GM21723 (cell line): ENCODE results near the gene LSM14B.
"Not testable (repeated sequence)": the region's sequence is repeated elsewhere in the genome, so short reads cannot be mapped to it uniquely, and the experiment has no call there.

Experiments
- ATAC-seq: cut with Tn5 transposase; IDR thresholded peaks from one replicate; pipeline ENCODE4 v1.9.1; 2021; ENCODE audit warnings: mild to moderate bottlenecking, moderate library complexity; ENCODE audit not compliant: unreplicated experiment

Gene LSM14B

DNA sequence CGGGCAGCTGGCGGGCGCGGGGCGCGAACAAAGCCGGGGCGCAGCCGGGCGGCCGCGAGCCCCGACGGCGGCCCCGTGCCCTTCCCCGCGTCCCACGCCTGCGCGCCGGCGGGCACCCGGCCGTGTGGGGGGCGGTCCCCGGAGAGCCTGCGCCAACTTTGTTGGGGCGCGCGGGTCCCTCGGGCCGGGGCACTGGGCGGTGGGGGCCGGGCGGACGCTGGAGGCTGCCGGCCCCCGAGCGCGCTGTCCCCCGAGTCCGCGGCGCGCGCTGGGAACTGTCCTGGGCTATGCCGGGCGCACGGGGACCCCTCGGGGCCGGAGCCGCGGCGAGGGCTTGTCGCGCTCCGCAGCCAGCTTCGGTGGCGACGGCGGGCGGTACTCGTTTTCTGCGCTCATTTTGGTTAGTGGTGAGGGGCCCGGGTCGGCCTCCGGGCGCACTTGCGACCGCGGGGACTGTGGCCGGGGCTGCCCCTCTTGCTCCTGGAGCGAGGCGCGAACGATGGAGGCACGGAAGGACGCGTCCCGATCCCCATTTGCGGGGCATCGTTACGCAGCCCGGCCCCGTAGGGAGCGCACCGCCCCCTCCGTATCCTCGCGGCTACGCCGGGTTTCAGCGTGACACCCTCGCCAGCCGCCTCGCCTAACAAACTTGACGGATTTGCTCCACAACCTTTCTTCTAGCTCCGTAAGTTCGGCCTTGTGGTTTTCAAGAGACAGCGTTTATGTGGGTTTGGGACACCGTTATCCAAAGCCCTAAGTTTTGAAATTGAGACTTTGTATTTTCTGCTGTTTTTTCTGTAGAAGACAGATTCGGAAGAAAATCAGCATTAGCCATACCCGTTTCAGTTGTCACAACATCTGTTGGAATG, 21.9 kb downstream of the LSM14B start:
- ATAC-seq, result peak; percentile 25

DNA sequence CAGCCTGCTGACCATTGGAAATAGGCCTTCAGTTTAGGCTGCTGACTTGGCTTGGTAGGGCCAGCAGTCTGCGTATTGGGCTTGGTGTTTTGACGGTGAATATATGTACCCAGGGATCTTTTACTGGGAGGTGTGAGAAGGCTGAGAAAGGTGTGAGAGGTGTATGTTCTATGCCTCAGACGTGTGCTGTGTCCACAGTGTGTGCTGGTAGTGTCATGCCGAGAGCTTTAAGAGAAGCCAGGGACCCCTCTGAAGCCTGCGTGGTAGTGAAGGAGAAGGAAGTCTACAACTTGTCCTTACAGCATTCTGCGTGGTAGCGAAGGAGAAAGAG, 23.4 kb downstream of the LSM14B start:
- no peak for ATAC-seq

DNA sequence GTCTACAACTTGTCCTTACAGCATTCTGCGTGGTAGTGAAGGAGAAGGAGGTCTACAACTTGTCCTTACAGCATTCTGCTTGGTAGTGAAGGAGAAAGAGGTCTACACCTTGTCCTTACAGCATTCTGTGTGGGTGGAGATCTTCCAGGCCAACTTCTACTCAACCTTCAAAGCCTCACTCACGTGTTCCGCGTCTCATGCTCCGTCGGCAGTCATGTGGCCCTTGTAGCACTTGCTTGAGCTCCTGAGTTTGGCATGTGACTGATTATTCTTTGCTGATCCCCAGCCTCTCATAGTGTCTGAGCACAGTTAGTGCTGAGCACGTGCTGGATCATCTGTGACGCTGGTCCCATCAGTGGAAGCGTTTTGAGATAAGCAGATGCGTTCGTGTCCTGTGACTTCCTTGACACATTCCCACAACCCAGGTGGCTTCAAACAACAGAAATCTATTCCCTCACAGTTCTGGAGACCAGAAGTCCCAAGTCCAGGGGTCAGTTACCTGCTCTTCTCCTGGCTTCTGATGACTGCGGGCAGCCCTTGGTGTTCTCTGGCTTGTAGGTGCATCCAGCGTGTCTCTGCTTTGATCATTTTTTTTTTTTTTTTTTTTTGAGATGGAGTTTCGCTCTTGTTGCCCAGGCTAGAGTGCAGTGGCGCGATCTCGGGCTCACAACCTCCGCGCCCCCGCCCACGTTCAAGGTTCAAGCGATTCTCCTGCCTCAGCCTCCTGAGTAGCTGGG, 23.9 kb downstream of the LSM14B start:
- ATAC-seq, result no peak

DNA sequence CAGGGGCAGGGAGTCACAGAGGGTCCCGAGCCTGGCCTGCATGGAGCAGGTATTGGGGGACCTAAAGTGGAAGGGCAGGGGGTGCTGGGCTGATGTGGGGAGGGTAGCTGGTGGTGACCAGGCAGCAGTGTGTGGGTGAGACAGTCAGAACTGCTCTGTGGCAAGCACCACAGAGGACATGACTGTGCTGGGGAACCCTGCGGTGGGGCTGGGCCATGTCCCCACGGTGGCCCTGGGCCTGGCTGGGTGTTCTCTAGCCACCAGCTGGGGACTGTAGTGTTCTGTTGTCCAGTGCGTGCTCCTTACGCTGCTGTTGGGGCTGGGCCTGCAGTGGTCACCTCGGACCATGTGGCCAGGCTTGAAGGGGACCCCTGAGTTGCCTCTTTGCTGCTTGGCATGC, 24.9 kb downstream of the LSM14B start:
- ATAC-seq, result no peak

DNA sequence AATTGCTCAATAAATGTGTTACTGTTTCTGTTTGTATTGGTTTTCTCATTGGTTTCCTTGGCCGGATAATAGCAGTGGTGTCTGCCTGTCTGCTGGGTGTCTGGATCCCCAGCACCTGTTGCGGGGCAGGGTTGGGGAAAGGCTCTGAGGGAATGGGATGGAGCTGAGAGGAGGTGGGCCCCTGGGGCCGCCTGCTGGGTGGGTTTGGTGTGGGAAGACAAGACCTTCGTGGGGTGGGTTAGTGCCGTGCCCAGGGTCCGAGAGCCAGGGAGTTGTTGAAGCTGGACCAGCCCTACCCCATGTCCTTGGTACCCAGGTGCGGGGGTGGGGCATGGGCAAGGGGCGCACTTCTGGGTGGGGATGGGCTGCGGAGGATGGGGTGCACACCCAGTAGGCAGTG, 25.3 kb downstream of the LSM14B start:
- ATAC-seq, result no peak

DNA sequence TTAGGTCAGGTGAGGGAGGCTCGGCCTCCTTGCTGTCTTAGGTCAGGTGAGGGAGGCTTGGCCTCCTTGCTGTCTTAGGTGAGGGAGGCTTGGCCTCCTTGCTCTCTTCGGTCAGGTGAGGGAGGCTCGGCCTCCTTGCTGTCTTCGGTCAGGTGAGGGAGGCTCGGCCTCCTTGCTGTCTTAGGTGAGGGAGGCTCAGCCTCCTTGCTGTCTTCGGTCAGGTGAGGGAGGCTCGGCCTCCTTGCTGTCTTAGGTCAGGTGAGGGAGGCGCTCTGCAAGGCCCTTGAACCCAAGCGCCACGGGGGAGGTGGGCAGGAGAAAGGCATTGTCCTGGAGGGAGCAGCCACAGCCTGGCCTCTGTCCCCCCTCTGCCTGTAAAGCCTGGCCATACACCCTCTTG, 26.1 kb downstream of the LSM14B start:
- not testable (repeated sequence) for ATAC-seq

DNA sequence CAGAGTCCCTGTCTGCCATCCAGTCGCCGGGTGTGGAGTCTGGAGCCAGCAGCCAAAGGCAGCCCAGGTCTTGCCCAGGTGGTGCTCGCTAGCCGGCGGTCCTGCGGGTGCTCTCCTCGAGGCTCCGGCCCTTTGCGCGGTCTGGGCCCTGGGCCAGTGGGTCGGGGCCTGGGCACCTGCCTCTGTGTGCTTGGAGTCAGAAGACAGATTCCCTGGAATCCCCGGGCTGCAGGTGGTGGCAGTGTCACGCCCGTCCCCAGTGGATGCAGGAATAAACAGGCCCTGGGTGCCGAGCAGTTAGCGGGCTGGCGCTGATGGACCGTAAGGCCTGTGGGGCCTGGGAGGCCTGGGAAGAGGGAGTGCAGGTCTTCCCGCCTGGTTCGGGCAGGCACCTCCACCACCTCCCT, 26.6 kb downstream of the LSM14B start:
- no peak for ATAC-seq

DNA sequence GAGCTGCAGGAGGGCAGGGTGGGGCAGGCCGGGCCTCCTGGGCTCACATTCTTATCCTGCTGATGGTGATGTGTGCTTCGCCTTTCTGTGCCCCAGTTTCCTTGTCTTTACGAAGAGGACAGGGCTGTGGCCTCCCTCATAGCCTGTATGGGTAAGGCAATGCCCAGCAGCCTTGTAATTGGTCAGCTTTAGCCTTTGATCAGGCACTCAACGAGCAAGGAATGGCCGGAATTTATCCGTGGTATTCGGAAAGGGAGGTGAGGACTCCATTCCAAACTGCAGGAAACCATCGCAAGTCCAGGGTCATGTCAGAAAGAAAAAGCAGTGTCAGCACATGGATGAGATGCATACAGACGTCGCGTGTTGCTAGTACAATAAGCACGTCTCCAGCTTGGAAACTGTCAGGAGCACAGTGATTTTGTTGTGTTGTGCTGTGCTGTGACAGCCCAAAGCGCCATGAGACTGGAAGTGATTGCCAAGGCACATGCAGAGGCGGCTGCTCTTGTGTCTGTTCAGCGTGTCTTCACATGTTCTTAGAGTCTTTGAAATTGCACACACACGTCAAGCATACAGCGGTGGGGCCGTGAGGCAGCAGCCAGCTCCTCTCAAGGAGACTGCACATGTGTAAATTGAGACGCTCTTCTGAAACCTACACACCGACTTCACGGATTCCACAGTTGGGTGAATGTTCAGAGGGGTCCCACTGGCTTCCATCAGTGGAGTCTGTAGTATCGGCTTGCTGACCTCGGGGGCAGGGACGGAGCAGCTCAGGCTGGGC, 27.4 kb downstream of the LSM14B start:
- no peak for ATAC-seq

DNA sequence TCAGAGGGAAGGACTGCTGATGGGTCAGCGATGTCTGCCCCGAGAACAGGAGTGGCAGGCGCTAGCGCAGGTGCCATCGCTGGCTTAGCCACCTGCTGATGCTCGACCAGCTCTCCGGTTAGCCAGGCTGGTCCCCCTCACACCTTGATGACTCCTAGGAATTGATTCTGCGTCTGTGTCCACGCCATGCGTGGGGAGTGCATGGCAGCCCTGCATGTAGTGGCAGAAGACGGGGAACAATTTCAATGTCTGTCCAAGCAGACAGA, 28.0 kb downstream of the LSM14B start:
- ATAC-seq, result no peak

DNA sequence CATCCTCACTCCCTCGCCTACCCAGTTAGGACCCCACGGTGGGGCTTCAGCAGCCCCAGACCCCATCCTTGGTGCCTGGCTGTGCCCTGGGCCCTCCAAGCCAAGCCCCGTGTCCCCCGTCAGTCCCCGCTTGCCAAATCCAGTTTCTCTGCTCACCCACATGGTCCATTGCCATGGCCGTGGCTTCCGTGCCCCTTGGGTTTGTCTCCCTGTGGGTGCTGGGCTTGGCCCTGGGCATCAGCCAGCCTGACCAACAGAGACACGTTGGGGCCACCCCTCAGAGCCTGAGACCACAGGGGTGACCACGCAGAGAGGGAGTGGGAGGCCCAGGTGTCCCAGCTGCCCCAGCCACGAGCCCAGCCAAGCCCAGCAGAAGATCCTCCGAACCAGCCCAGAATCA, 28.9 kb downstream of the LSM14B start:
- no peak for ATAC-seq

DNA sequence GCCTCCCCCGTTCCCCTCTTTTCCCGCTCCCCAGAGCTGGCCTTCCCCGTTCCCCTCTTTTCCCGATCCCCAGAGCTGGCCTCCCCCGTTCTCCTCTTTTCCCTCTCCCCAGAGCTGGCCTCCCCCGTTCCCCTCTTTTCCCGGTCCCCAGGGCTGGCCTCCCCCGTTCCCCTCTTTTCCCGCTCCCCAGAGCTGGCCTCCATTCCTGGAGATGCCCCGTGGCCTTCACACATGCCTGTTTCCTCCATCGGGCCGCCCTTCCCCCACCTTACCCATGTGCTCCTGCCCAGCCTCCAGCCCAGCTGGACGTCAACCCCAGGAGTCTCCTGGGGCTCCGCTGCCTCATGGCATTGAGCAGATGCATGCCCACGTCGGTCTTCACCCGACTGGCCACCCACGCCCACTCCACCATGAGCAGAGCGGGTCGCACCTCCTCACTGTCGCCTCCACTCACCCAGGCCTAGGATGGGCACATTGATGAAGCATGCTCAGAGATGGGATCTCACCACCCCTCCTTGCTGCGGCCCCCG, 29.6 kb downstream of the LSM14B start:
- ATAC-seq, result no peak

DNA sequence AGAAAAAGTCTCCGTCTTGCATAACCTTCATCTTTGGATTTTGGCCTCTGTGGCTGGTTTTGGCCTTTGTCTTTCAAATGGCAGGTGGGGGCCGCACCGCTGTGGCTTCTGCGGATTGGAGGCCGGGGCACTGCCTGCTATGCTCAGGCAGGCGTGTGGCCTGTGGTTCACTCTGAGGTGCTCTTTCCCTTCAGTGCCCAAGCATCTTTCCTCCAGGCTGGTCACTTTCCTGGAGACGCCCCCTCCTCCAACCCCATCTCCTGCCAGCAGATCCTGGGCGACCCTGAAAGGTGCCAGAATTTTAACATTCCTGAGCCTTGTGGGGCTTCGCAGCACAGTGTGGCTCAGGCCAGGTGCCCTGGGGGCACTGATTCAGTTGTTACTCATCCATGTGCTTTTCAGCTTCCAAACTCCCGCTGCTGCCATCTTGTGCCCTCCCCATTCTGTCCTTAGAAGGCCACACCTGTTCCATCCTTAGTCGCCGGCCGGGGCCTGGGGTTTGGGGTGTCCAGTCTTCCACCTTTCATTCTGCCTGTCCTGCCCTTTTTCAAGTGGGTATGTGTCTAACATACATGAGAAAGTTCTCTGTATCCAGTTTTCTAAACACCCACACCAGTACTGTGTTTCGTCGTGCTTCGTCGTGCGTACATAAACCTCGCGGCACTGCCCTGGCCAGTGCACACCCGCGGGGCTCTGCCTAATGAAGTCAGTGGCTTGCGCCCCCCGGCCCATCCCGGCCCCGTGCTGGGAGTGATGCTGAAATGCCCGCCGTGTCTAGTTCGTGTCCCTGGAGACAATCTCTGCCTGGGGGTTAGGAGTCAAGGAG, 33.4 kb downstream of the LSM14B start:
- no peak for ATAC-seq

DNA sequence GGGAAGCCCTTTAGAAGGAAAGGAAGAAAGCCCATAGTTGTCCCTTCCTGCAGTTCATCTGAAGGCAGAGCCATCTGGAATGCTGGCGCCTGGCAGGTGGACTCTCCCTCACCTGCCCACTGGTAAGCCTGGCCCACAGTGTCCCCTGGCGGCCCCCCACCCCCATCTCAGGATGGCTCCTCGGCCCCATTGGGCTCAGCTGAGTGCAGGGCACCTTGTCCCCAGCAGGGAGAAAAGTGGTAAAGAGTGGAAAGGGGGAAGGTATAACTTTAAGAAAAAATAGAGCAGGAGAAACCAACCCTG, 33.9 kb downstream of the LSM14B start:
- ATAC-seq, result no peak

DNA sequence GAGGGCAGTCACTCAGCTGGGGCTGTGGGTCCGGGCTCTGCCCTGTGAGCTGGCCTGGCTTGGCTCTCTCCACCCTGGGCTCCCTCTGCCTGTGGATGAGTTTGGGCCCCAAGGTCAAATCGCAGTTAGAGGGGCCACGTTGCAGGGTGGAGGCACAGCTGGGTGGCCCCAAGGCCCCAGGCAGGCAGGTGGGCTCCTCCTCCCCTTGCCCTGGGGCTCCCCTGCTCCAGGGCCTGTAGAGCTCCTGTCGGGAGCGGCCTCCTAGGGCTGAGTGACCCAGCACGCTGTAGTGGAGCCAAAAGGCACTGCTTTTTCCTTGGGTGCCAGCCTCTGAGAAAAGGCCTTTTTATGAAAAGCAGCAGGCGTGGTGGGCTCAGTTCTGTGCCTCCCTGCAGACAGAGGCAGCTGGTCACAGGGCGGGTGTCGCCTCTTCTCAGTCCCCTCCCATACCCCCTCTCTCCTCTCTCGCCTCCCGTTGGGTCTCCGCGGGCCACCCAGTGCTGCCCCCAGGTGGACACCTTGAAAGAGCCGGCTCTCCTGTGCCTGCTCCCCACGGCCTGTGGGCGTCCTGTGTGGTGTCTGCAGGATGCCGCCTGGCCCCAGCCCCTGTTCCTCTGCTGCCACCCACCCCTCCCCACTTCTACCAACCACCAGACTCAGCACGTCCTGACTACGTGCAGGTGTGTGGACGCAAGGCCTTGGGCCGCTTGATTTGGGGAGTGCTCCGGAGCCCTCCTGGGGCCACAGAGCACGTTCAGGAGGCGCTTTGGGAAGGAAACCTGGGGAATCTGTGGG, 34.5 kb downstream of the LSM14B start:
- no peak for ATAC-seq

DNA sequence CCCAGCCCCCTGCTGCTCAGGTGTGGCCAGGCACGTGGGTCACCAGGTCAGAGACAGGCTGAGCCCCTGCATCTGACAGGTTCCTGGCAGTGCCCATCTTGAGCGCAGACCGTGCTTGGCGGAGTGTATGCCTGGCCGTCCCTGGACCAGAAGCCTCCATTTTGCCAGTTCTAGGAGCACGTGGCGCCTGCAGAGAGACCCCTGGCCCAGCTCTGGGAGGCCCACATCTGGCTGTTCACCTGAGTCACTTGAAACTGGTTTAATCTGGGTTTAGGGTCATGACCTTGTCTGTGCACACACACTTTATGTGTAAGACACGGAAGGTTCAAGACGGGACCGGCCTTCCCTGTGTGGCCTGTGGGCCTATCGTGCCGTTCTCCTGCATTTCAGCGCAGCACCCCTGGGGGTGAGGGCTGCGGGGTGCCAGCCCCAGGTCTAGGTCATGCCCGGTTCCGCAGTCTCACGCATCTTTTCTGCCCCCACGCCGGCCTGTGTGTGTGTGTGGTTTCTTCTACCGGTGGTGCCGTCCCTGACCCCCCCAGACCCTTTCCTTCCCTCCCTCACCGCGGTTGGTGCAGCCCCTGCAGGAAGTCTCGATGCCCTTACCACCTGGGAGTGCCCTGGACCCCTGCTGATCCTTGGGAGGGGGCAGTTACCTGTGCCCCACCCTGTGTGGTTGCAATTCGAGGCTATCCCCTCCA, 35.3 kb downstream of the LSM14B start:
- ATAC-seq, result no peak

DNA sequence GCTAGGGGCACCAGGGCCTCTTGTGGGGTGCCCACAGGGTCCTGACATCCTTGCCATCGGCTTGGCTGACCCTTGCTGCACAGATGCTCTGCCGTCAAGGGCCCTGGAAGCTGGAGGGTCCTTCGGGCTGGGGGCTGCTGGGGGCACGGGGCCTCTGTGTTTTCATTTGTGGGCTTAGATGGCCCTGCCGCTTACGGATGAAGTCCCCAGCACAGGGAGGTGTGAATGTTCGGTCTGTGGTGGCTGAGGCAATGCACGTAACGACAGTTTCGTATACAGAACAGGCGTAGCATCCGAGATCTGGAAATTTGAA, 35.8 kb downstream of the LSM14B start:
- no peak for ATAC-seq

DNA sequence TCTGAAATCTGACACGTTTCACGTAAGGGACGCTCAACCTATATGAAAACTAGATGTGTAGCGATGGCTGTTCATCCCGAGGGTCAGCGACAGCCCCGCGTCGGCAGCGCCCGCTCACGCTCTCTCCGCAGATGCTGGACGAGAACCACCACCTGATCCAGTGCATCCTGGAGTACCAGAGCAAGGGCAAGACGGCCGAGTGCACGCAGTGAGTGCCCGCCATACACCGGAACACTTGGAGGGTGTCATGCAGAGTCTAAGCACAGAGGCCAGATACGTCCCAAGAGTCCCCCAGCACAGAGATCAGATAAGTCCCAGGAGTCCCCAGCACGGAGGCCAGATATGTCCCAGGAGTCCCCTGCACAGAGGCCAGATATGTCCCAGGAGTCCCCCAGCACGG, 36.3 kb downstream of the LSM14B start:
- ATAC-seq, result no peak

DNA sequence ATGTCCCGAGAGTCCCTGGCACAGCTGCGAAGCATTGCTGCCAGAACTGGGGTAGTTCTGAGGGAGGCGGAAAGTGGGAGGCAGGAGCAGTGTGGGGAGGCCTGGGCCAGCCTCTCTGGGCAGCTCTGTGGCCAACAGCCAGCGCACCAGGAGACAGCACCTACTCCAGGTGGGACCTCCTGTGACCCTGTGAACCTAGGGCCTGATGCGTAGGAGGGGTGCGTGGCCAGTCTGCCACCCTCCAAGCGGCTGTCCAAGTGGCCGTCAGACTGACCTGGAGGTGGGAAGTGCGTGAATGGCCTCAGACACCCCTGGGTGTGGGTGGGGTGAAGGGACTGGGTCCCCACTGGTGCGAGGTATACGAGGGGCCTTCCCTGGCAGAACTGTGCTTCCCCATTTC, 36.8 kb downstream of the LSM14B start:
- ATAC-seq, result no peak

DNA sequence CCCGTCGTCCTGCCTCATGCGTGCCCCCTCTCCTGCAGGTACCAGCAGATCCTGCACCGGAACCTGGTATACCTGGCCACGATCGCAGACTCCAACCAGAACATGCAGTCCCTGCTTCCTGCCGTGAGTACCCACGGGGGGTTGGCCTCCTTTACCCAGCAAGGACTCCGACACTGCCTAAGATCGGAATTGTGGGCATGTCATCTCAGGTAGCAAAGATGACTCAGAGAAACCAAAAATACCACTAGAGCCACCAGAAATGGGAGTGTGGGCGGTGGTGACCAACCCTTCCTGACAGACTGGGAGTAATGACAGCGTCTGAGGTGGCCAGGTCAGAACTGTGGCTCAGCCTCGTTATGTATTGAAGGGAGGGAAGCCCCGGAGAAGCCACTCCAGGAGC, 37.6 kb downstream of the LSM14B start:
- no peak for ATAC-seq

DNA sequence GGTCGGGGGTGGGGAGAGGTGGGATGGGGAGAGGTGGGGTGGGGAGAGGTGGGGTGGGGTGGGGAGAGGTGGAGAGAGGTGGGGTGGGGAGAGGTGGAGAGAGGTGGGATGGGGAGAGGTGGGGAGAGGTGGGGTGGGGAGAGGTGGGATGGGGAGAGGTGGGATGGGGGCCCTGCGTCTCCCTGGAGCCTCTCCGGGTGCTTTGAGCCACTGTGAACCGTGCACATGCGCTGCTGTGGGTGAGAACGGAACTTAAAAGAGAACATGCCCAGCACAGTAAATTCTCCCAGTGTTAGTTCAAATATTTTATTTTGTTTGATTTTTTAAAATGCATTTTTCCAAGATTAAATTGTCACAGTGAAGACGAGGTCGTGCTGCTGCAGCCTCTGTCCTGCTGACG, 38.0 kb downstream of the LSM14B start:
- no peak for ATAC-seq
